WERI-Rb-1 (cell line): ENCODE data around the gene PREP.
A peak's percentile ranks its signal among the peaks of the same experiment; 100 is the strongest.
"Not testable (repeated sequence)": the region's sequence is repeated elsewhere in the genome, so short reads cannot be mapped to it uniquely, and the experiment has no call there.

Experiments
- DNase-seq: peaks from one replicate; pipeline ENCODE4 v3.0.0-alpha.2; 2020
- H3K27ac ChIP-seq: fragments of 250-450 bp; sonication (Bioruptor Pico); 2 replicates; pipeline ENCODE4 v1.5.1; 2020; ENCODE audit warnings: mild to moderate bottlenecking, moderate library complexity
- H3K27me3 ChIP-seq: fragments of 250-450 bp; sonication (Bioruptor Pico); 2 replicates; pipeline ENCODE4 v1.5.1; 2021; ENCODE audit warnings: mild to moderate bottlenecking, low read depth, moderate library complexity; ENCODE audit not compliant: insufficient read depth, severe bottlenecking
- H3K36me3 ChIP-seq: fragments of 250-450 bp; sonication (Bioruptor Pico); 2 replicates; pipeline ENCODE4 v1.5.1; 2020; ENCODE audit warnings: mild to moderate bottlenecking, moderate library complexity
- H3K4me3 ChIP-seq: 2 replicates; pipeline ENCODE4 v1.5.1; 2011; ENCODE audit warnings: low read depth, mild to moderate bottlenecking, control low read depth, low read length
- H3K9me3 ChIP-seq: fragments of 250-450 bp; sonication (Bioruptor Pico); 2 replicates; pipeline ENCODE4 v1.5.1; 2021; ENCODE audit warnings: mild to moderate bottlenecking, moderate library complexity; ENCODE audit not compliant: severe bottlenecking
- CTCF ChIP-seq: IDR thresholded peaks from 2 replicates; pipeline ENCODE4 v1.5.1; 2011; ENCODE audit warnings: low read depth, mild to moderate bottlenecking, control low read depth, inconsistent platforms, low read length

The PREP gene

GRCh38 chr6:105256619-105257018 lies 146.3 kb downstream of the PREP start:
- no peaks in the 10 kb centered on the region for H3K9me3 ChIP-seq
- no peak overlapping the region for H3K4me3 ChIP-seq
- no peak for TF ChIP-seq CTCF
- H3K27me3 ChIP-seq, result no peaks in the 10 kb centered on the region
- DNase-seq, result no peak
- H3K27ac ChIP-seq, result no peak overlapping the region
- H3K36me3 ChIP-seq, result no peaks in the 10 kb centered on the region

GRCh38 chr6:105253787-105254186 lies 149.1 kb downstream of the PREP start:
- Histone ChIP-seq H3K9me3 (no peaks in the 10 kb centered on the region), H3K27ac (no peak overlapping the region), H3K27me3 (no peaks in the 10 kb centered on the region), H3K4me3 (no peak overlapping the region), H3K36me3 (no peaks in the 10 kb centered on the region)
- no peak for DNase-seq
- TF ChIP-seq CTCF, result no peak

- no peaks in the 10 kb centered on the region for H3K9me3 ChIP-seq
- H3K27me3 ChIP-seq, result no peaks in the 10 kb centered on the region
- DNase-seq, result no peak
- H3K36me3 ChIP-seq, result no peaks in the 10 kb centered on the region
- TF ChIP-seq CTCF, result no peak
- no peak overlapping the region for H3K27ac ChIP-seq
- no peak overlapping the region for H3K4me3 ChIP-seq
Observed at GRCh38 chr6:105251689-105252088, 151.2 kb downstream of the PREP start.

- no peak for DNase-seq
- H3K4me3 ChIP-seq, result no peak overlapping the region
- H3K27me3 ChIP-seq, result no peaks in the 10 kb centered on the region
- H3K9me3 ChIP-seq, result no peaks in the 10 kb centered on the region
- TF ChIP-seq CTCF, result no peak
- no peak overlapping the region for H3K27ac ChIP-seq
- no peaks in the 10 kb centered on the region for H3K36me3 ChIP-seq
Observed at GRCh38 chr6:105250533-105250932, 152.3 kb downstream of the PREP start.

GRCh38 chr6:105243487-105243886 lies 159.4 kb downstream of the PREP start:
- DNase-seq, result no peak
- H3K27ac ChIP-seq, result no peak overlapping the region
- no peak for TF ChIP-seq CTCF
- H3K4me3 ChIP-seq, result no peak overlapping the region
- no peaks in the 10 kb centered on the region for H3K36me3 ChIP-seq
- H3K9me3 ChIP-seq, result no peaks in the 10 kb centered on the region
- H3K27me3 ChIP-seq, result no peaks in the 10 kb centered on the region

GRCh38 chr6:105235155-105235554 lies 167.7 kb downstream of the PREP start:
- no peaks in the 10 kb centered on the region for H3K27me3 ChIP-seq
- TF ChIP-seq CTCF, result no peak
- DNase-seq, result peak; percentile 16

GRCh38 chr6:105231771-105232170 lies 171.1 kb downstream of the PREP start:
- H3K27me3 ChIP-seq, H3K27ac ChIP-seq, DNase-seq, H3K36me3 ChIP-seq, H3K4me3 ChIP-seq, H3K9me3 ChIP-seq: not testable (repeated sequence)

More at GRCh38 chr6:105235155-105235554, 167.7 kb downstream of the PREP start:
- Histone ChIP-seq H3K27ac (no peak overlapping the region), H3K36me3 (no peaks in the 10 kb centered on the region), H3K9me3 (peaks cover 7% of the 10 kb centered on the region), H3K4me3 (no peak overlapping the region)
